GM21515 (cell line): ENCODE results near the gene RNASE7.
"Not testable (repeated sequence)": the region's sequence is repeated elsewhere in the genome, so short reads cannot be mapped to it uniquely, and the experiment has no call there.

Source experiments
- ATAC-seq: cut with Tn5 transposase; IDR thresholded peaks from one replicate; pipeline ENCODE4 v1.9.1; 2021; ENCODE audit not compliant: unreplicated experiment

The RNASE7 gene

DNA sequence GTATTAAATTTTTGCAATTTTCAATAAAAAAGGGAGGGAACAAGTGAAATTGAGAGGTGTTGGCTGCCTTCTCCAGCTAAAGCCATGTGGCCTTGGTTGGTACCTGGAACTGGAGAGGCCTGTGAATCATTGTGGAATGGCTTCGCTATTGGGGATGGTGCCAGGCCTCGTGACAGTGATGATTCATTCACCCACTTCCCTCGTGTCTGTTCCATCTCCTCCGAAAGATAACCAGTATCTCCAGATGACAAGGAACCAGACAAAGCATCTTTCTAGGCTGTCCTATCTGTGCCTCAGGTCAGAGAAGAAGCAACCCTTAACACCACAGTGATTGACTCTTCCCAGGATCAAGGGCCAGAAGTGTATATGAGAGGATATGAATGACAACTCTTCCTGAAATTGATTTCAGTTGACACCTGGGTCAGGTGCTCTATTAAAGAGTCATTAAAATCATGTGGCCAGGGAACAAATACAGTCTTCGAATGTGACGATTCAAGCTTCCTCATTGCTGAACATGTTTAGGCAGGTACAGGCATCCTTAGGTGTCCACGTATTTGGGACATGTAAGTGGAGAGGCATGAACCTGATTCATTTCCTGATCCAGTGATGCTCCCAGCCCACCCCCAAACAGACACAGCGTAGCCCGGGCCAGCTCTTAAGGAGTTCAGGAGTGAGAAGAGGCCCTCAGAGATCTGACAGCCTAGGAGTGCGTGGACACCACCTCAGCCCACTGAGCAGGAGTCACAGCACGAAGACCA, at the start of gene RNASE7:
RNASE7 (plus strand) TSS at position 687 of the 758 bp plus-strand sequence. CDS start 631 bp downstream, outside the sequence.
- no peak for ATAC-seq

GRCh38 chr14:20996521-20996920, 45.6 kb upstream of the RNASE7 start:
- no peak for ATAC-seq

- no peak for ATAC-seq
Observed at GRCh38 chr14:20997115-20997514, 45.0 kb upstream of the RNASE7 start.

GRCh38 chr14:20997564-20997963, 44.6 kb upstream of the RNASE7 start:
- ATAC-seq = no peak

DNA sequence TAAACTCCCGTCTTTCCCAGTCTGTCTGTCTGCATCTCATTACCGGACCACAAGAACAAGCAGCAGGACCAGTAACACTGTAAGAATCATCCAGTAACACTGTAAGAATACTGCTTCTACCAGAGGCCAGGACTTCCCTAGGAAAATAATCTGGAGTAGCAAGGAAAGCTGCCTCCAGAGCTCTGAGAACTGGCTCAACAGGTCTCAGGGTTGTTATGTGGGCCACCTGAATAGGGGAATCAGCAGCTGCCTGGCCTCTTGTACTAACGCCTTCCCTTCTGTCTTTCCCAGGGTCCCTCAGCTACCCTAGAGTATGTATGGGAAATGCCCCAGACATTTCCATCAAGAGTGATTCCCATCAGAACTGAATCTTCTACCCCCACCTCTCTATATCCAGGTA, 44.0 kb upstream of the RNASE7 start:
- no peak for ATAC-seq

DNA sequence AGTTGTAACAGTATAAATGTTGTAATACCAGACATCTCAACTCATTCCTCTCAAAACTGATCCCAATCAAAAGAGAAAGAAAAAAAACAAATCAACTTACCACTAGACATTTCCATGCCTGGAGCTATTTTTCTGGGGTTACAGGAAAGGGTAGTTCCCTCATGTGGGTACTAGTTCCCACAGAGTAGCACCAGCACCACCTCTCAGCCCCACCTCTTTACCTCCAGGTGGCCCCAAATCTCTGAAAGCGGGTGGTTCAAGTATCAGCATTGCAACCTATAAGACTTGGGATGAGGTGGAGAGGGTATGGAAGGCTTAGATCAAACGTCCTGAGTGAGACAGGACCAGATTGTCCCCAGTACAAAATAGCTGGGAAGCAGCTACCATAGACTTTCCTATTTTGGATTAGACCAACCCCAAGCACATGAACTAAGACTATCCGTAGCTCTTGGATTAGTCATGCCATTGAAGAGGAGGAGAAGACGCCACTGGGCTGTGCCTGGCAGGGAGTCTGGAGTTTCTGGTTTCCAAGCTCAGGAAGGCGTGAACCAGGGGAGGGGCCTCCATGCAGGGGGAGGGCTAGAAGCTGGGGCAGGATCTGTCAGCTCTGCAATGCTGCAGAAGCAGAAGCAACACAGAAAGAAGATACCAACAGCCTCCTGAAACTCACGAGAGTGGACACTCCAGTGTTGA, 43.3 kb upstream of the RNASE7 start, which contains the start of gene SLC39A2:
SLC39A2 (plus strand) TSS at position 620 of the 693 bp plus-strand sequence. CDS start 154 bp downstream, outside the sequence.
- no peak for ATAC-seq

GRCh38 chr14:20999591-20999990, 42.6 kb upstream of the RNASE7 start:
- no peak for ATAC-seq

GRCh38 chr14:21001218-21001617, 40.9 kb upstream of the RNASE7 start:
- ATAC-seq = no peak

DNA sequence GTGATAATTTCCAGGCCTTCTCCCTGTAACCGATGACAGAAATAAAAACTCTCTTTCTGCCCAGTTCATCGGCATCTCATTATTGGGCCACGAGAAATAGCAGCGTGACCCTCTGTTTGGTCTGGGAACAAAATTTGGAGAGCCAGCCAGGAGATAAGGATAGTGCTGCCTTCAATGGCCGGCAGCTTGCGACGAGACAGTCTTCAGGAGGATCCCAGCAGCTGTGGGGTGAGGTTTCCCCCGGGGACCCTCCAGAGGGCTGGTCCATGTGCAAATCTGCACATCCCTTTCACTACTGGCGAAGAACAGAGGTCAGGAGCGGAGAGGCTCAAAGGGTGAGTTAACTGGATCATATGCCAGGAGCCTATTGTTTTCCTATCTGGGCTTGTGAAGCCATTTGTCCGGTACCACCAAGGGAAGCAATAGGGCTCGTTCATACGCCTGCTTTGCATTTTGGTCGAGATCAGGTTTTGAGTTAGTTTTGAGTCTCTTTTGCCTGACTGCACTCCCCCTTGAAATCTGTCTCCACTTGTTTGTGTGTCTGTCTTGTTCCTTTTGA, 38.3 kb upstream of the RNASE7 start:
- ATAC-seq = no peak

DNA sequence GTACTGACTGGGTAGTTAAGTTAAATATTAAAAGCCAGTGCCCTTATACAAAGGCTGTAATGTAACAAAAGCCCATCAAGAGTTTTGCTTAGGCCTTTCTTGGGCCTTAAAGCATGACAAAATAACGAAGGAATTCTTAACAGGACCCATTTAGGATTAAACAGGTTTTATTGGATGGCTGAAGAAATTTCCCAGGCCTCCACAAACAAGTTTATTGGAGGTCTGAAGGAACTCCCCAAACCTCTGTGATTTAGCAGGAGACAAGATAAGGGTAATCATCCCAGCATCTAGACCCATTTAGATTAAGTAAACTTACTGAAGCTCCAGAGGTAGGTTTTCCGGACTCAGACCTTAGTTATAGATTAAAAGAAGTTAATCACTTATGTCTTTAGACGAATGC, 32.4 kb upstream of the RNASE7 start:
- not testable (repeated sequence) for ATAC-seq

DNA sequence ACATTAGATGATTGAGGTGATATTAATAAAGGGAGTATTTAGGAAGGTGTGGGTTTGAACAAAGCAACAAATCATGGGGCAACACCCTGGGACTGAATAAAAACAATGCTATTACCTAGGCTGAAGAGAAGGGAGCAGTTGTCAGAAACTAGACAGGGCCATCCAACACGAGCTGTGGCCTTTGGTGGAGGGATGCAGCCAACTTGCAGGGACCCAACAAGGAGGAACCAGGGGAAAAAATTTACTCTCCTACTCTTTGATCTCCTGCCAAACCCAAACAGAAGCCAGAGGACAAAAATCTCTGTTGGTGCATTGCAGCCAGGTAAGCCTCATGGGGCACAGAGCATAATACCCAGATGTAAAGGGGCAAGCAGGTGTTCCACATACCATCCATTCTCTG, 31.0 kb upstream of the RNASE7 start:
- no peak for ATAC-seq

GRCh38 chr14:21014761-21015190, 27.4 kb upstream of the RNASE7 start:
- no peak for ATAC-seq

- no peak for ATAC-seq
Observed at GRCh38 chr14:21015312-21015711, 26.9 kb upstream of the RNASE7 start.

DNA sequence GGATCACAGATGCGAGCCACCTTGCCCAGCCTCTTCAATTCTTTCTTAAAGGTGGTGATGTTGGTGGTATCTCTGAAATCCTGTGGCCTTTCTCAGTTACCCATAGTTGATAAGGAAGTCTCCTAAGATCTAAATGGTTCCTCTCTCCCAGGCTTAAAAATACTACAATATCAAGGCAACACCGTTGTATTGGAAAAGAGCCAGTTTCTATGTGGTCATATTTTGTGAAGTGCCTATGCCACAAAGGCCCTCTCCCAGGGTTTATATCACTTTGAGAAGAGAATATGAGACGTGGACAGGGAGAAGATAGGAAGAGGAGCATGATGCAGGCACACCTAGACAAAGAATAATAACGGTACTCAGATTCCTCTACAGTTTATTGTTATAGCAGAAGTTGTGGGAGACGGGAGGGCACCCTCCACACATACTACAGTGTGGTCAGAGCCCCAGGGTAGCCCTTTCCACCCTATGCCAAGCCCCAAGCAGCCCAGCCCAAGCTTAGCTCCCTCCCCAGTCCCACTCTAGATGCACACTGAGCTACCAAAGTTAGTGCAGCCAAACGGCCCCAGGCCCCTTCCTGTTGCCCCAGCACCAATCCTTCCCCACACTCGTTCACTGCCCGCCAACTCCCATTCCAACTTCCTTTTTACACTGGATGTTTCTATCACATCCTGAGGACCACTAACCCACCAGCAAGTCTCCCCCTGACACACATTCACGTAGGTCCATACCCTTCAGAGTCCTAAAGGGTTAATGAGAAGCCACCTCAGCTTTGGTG, 25.6 kb upstream of the RNASE7 start:
- no peak for ATAC-seq

- ATAC-seq = no peak
Observed at GRCh38 chr14:21017528-21018245, 24.5 kb upstream of the RNASE7 start.

DNA sequence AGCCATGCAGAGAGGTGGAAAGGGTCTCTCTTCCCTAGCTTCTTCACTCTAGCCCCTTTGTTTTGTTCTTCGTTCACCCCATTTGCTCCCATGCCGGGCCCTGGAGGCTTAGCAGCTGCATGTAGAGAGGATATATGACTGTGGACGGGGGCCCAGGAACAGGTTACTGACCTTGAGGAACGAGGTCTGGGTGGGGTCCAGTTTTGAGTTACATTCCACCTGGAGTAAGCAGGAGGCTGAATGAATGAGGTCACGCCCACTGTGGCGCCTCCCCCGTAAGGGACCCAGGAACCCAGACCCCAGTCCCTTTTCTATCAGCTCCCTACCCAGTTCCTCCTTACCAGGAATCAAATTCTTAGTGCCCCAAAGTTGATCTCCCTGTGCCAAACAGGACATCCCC, 23.9 kb upstream of the RNASE7 start:
- no peak for ATAC-seq

DNA sequence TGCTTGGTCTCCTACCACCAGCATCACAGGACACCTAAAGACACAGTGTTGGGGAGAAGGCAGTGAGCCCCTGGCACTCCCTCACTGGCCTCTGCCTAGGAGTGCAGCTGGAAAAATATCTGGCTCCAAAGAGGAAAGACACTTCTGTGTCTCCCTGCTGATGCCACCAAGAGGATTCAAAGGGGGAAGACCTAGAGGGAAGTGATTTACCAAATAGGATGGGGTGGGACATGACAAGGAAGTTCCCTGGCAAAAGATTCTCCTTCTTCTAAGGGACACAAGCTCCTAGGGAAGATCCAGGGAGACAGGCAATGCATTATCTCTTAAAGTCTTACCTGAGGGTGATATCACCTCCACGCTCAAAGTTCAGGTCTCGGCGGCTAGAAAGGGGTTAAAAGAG, 23.4 kb upstream of the RNASE7 start:
- no peak for ATAC-seq

DNA sequence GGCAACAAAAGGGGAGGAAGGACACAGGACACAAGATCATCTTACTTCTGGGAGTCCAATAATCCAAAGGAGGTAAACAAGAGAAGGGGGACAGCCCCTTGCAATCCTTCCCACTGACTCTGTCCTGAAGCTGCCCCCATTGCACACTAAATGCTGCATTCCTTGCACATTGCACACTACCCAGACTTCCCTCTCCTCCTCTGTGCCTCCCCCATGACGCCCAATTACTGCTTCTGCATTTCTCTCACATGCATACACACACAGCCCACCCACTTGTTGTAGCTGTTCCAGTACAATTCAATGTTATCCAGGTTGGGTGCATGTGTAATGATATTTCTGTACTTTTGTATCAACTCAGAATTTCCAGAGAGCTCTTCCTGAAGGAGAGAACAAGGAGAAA, 22.8 kb upstream of the RNASE7 start:
- no peak for ATAC-seq

DNA sequence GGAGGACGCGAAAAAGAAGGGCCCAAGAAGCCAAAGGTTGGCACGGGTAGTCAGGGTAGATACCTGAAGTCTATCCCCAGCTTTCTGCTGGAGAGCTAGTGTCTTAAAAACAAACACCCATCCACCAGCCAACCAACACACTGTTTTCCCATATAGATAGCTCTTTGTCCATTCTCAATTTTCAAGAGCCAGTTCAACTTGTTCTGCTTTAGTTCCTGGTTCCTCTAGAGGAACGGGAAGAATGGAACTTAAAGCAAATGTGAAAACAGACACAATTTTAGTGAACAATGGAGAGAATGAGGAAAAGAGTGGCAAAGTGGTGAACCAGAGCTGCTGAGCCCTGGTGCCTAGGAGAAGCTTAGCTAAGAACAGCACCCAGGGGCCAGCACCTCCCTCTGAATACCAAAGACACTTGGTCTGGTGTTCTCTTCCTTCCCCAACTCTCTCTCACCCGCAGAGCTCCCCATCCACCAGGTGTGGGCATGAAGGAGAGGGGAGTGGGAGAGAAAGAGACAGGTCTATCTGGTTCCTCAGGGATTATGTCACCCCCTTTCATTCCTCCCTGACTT, 21.1 kb upstream of the RNASE7 start:
- no peak for ATAC-seq

DNA sequence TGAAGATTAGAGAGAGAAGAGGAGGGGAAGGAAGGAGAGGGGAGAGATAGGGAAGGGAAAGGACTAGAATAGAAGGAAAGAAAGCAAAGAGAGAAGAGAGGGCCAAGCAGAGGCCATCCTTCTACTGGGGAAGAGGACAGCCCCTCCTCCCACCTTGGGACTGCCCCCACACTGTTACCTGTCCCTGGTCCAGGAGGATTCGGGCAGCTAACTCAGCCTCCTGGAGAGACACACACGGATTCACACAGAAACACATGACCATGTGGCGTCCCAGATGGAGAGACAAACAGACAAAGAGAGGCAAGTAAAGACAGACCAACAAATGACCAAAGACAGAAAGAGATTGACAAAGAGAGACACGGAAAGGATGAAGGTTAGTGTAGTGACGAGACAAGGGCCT, 19.5 kb upstream of the RNASE7 start:
- ATAC-seq = no peak
